ENCODE results near the gene MT1H.
"Not testable (repeated sequence)": the region's sequence is repeated elsewhere in the genome, so short reads cannot be mapped to it uniquely, and the experiment has no call there.

Gene MT1H

GRCh38 chr16:56670620-56670934 is 963 bp downstream of the MT1H start:
- H3K36me3 ChIP-seq (ENCODE audit: control insufficient read depth, insufficient read depth, low read length) = no peaks in the 10 kb centered on the region
- H2AFZ ChIP-seq = no peak overlapping the region
- H3K27ac ChIP-seq = no peak overlapping the region
- H3K4me1 ChIP-seq = no peaks in the 10 kb centered on the region
- H3K27me3 ChIP-seq (ENCODE audit: control insufficient read depth, insufficient read depth, low read length) = peaks cover 2% of the 10 kb centered on the region
- no peak overlapping the region for H3K4me2 ChIP-seq (ENCODE audit: low read length)
- H3K9me3 ChIP-seq (ENCODE audit: control insufficient read depth, low read length) = no peaks in the 10 kb centered on the region
- H3K9ac ChIP-seq = no peak overlapping the region
- TF ChIP-seq, protein P1, sequence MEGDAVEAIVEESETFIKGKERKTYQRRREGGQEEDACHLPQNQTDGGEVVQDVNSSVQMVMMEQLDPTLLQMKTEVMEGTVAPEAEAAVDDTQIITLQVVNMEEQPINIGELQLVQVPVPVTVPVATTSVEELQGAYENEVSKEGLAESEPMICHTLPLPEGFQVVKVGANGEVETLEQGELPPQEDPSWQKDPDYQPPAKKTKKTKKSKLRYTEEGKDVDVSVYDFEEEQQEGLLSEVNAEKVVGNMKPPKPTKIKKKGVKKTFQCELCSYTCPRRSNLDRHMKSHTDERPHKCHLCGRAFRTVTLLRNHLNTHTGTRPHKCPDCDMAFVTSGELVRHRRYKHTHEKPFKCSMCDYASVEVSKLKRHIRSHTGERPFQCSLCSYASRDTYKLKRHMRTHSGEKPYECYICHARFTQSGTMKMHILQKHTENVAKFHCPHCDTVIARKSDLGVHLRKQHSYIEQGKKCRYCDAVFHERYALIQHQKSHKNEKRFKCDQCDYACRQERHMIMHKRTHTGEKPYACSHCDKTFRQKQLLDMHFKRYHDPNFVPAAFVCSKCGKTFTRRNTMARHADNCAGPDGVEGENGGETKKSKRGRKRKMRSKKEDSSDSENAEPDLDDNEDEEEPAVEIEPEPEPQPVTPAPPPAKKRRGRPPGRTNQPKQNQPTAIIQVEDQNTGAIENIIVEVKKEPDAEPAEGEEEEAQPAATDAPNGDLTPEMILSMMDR (IDR thresholded peaks at IDR 0.05) = no peak
- no peaks in the 10 kb centered on the region for H3K79me2 ChIP-seq
- H3K4me3 ChIP-seq (ENCODE audit: low read depth, low read length) = no peak overlapping the region

DNA sequence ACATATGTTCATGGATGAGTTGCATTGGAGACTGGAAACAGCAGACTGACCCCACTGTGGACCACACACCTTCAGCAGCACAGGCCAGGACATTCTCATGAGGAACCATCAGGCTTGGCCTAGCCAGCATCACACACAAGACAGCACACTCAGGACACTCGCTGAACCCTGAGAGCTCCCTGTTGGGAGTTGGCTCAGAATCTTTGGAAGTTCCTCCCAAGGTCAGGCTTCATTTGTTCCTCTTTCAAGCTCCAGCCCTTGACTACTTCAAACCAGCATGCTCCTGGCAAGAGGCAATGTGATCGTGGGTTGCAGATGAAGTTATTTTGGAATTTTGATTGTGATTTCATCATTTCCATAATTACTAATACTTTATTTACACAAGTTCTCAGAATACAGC is 2.1 kb downstream of the MT1H start:
- H3K4me3 ChIP-seq (ENCODE audit: low read depth, low read length); H3K9ac ChIP-seq; H3K4me1 ChIP-seq; H2AFZ ChIP-seq; H3K27ac ChIP-seq; H3K79me2 ChIP-seq; H3K9me3 ChIP-seq (ENCODE audit: control insufficient read depth, low read length); H3K27me3 ChIP-seq (ENCODE audit: control insufficient read depth, insufficient read depth, low read length); H3K4me2 ChIP-seq (ENCODE audit: low read length); H3K36me3 ChIP-seq (ENCODE audit: control insufficient read depth, insufficient read depth, low read length): not testable (repeated sequence)

- not testable (repeated sequence) for H3K36me3 ChIP-seq (ENCODE audit: control insufficient read depth, insufficient read depth, low read length); H3K9me3 ChIP-seq (ENCODE audit: control insufficient read depth, low read length); H3K9ac ChIP-seq; H3K4me2 ChIP-seq (ENCODE audit: low read length); H3K79me2 ChIP-seq; H2AFZ ChIP-seq; H3K4me1 ChIP-seq; H3K27ac ChIP-seq; H3K27me3 ChIP-seq (ENCODE audit: control insufficient read depth, insufficient read depth, low read length); H3K4me3 ChIP-seq (ENCODE audit: low read depth, low read length)
Observed at GRCh38 chr16:56672171-56672570, 2.6 kb downstream of the MT1H start.

DNA sequence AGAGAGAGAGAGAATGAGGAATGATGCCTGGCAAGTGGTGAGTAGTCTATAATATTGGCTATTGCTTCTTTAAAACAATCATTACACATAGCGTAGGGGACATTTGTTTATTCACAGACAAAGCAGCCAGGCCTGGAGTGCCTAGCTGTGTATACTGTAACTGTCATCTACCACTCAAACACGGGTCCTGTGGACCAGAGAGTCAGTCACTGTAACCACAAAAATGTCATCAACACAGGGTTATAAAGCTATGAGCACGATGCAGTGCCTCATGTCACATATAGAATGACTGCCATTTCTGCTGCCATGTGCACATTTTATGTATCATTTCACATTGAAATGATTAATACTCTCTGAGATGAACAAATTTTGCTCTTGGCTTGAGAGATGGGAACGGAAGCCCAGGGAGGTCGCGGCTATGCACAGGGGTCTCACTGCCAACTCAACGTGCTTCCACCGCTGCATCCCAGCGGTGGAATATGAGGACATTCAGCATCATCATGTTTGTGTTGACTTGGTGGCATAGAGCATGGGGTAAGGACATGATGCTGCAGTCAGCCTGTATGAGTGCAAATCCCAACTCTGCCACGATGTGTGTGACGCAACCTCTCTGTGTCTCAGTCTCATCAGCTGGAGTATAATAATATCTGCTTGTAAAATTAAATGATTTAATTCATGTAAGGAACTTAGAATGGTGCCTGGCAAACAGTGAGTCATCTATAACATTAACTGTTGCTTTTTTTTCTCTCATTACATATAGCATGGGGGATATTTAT is 3.3 kb downstream of the MT1H start:
- Histone ChIP-seq H3K4me2 (ENCODE audit: low read length) (no peak overlapping the region), H3K27me3 (ENCODE audit: control insufficient read depth, insufficient read depth, low read length) (no peaks in the 10 kb centered on the region), H2AFZ (no peak overlapping the region), H3K4me1 (no peaks in the 10 kb centered on the region), H3K9me3 (ENCODE audit: control insufficient read depth, low read length) (no peaks in the 10 kb centered on the region), H3K27ac (no peak overlapping the region), H3K36me3 (ENCODE audit: control insufficient read depth, insufficient read depth, low read length) (no peaks in the 10 kb centered on the region), H3K79me2 (no peaks in the 10 kb centered on the region), H3K9ac (no peak overlapping the region), H3K4me3 (ENCODE audit: low read depth, low read length) (no peak overlapping the region)
- TF ChIP-seq, protein P1 (IDR thresholded peaks at IDR 0.05) = no peak

DNA sequence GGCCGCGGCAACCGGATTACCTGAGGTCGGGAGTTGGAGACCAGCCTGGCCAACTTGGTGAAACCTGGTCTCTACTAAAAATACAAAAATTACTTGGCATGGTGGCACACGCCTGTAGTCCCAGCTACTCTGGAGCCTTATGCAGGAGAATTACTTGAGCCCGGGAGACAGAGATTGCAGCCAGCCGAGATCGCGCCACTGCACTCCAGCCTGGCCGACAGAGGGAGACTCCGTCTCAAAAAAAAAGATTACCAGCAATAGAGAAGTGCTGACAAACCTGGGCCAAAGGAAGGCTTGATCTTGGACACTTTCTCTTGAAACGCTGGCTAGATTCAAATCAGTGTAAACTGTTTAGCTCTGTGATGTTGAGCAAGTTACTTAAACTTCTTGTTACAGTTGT is 4.3 kb downstream of the MT1H start:
- Histone ChIP-seq H2AFZ (no peak overlapping the region), H3K79me2 (no peaks in the 10 kb centered on the region), H3K4me1 (no peaks in the 10 kb centered on the region), H3K27ac (no peak overlapping the region), H3K4me2 (ENCODE audit: low read length) (no peak overlapping the region), H3K9ac (no peak overlapping the region), H3K27me3 (ENCODE audit: control insufficient read depth, insufficient read depth, low read length) (no peaks in the 10 kb centered on the region), H3K4me3 (ENCODE audit: low read depth, low read length) (no peak overlapping the region), H3K36me3 (ENCODE audit: control insufficient read depth, insufficient read depth, low read length) (no peaks in the 10 kb centered on the region), H3K9me3 (ENCODE audit: control insufficient read depth, low read length) (no peaks in the 10 kb centered on the region)
- TF ChIP-seq, protein P1 (IDR thresholded peaks at IDR 0.05) = peak; percentile 82

DNA sequence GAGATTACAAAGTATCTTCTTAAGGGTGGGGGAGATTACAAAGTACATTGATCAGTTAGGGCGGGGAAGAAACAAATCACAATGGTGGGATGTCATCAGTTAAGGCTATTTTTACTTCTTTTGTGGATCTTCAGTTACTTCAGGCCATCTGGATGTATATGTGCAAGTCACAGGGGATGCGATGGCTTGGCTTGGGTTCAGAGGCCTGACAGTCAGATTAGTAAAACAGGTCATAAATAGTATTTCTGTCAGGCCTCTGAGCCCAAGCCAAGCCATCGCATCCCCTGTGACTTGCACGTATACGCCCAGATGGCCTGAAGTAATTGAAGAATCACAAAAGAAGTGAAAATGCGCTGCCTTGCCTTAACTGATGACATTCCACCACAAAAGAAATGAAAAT is 5.0 kb downstream of the MT1H start:
- H3K9ac ChIP-seq; H3K9me3 ChIP-seq (ENCODE audit: control insufficient read depth, low read length); H3K27me3 ChIP-seq (ENCODE audit: control insufficient read depth, insufficient read depth, low read length); H3K4me1 ChIP-seq; H3K4me2 ChIP-seq (ENCODE audit: low read length); H2AFZ ChIP-seq; H3K79me2 ChIP-seq; H3K36me3 ChIP-seq (ENCODE audit: control insufficient read depth, insufficient read depth, low read length); H3K4me3 ChIP-seq (ENCODE audit: low read depth, low read length); H3K27ac ChIP-seq: not testable (repeated sequence)
